HG03196 (cell line): ENCODE measurements around the gene NPC1.

Source experiments
- ATAC-seq: cut with Tn5 transposase; IDR thresholded peaks from one replicate; pipeline ENCODE4 v1.9.1; 2021; ENCODE audit not compliant: unreplicated experiment

The NPC1 gene

DNA sequence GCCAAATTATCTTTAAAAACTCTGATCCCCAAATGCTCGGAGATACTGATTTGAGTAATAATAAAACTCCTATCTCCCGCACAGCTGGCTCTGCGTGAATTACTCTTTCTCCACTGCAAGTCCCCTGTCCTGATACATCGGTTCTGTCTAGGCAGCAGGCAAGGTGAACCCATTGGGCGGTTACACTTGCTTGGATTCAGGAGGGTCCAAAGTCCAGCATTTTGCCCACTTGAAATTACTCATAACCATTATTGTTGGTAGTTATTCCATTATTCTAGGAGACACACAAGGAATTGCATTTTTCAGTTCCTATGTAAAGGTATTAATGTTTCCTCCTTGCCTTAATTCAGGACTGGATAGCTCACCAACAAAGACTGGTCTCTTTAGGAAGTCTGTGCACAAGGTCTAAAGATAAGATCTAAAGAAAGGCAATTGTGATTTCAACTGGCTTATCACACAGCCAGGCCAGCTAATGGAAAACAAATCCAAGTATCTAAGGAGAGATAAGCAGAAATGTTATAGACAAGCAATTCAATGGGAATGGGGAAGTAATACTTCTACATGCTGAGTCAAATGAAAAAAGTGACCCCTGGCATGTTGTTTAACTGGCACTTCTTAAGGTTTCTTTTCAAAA lies 23.2 kb upstream of the NPC1 start:
- no peak for ATAC-seq

DNA sequence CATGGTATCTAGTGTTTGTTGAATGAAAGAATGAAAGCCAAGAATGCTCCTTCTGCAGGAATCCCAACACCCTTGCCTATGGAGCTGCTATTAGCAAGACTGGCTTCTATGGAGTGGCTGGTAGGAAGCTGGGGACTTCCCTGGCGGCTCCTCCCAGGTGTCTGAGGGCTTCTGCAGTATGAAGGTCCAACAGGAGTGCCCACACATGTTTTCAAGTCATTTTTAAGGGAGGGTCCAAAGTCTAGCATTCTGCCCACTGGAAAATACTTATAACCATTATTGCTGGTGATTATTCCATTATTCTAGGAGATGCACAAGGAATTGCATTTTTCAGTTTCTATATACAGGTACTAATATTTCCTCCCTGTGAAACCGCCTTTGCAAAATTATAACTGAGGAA lies 21.9 kb upstream of the NPC1 start:
- no peak for ATAC-seq

DNA sequence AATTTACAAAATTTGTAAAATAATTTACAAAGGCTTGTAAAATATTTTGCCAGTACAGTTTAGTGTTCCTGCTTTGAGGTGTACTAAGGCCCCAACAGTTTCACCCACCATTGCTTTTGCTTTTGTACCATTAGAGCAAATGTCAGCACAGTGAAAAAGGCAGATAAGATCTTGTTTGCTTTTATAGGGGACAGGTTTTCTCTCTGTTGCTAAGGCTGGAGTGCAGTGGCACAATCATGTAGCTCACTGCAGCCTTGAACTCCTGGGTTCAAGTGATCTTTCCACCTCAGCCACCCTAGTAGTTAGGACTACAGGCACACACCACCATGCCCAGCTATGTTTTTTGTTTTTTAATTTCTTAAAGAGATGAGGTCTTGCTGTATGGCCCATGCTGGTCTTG lies 19.6 kb upstream of the NPC1 start:
- no peak for ATAC-seq

GRCh38 chr18:23599809-23600208 lies 13.5 kb upstream of the NPC1 start:
- ATAC-seq, result no peak

- no peak for ATAC-seq
Measured at GRCh38 chr18:23596183-23596582, 9.9 kb upstream of the NPC1 start.

- ATAC-seq, result no peak
Measured at GRCh38 chr18:23595591-23595990, 9.3 kb upstream of the NPC1 start.

DNA sequence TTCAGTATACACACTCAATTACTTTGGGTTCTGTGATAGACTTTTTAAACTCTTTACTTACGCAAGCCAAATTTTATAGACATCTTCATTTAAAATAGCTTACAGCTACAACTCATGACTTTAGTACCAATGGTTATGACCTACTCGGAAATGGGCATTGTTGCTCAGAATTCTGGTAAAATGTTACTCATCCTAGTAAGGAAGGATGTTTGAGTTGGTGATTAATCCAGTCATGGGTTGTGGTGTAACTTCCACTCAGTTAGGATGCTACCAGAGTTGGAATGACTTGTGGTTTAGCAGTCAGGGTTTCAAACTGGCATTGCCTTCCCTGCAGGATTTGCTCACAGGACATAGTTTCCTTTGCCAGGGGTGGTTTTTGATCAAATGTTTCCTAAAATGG lies 7.4 kb upstream of the NPC1 start:
- ATAC-seq, result no peak

- no peak for ATAC-seq
Measured at GRCh38 chr18:23592911-23593310, 6.6 kb upstream of the NPC1 start.

- ATAC-seq, result no peak
Measured at GRCh38 chr18:23591011-23591410, 4.7 kb upstream of the NPC1 start.

- ATAC-seq, result no peak
Measured at GRCh38 chr18:23588836-23589560, 2.7 kb upstream of the NPC1 start.

DNA sequence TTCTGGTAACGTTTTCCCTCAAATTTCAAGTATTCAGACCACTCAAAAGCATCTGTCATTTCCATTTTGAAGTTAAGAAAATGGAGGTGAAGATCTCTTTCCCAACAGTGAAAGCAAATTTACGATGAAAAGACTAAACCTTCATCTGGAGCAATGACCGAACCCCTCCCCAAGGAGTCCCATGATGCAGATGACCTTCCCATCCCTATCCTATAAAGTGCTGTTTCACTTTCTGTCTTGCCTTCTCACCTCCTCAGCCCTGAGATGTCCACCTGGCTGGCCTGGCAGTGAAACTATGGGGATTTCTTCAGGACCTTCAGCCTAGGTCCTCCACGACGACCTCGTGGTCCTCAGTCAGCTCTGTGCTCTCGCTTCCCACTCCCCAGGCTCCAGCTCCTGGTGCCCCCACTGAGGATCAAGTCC lies 925 bp upstream of the NPC1 start:
- ATAC-seq, result no peak

GRCh38 chr18:23585897-23586248 lies 433 bp downstream of the NPC1 start:
- ATAC-seq, result no peak

- no peak for ATAC-seq
Measured at GRCh38 chr18:23585007-23585871, 1.1 kb downstream of the NPC1 start.

- no peak for ATAC-seq
Measured at GRCh38 chr18:23584019-23584983, 2.0 kb downstream of the NPC1 start.

GRCh38 chr18:23583071-23583865 lies 3.0 kb downstream of the NPC1 start:
- no peak for ATAC-seq

GRCh38 chr18:23580677-23581367 lies 5.5 kb downstream of the NPC1 start:
- ATAC-seq, result no peak

DNA sequence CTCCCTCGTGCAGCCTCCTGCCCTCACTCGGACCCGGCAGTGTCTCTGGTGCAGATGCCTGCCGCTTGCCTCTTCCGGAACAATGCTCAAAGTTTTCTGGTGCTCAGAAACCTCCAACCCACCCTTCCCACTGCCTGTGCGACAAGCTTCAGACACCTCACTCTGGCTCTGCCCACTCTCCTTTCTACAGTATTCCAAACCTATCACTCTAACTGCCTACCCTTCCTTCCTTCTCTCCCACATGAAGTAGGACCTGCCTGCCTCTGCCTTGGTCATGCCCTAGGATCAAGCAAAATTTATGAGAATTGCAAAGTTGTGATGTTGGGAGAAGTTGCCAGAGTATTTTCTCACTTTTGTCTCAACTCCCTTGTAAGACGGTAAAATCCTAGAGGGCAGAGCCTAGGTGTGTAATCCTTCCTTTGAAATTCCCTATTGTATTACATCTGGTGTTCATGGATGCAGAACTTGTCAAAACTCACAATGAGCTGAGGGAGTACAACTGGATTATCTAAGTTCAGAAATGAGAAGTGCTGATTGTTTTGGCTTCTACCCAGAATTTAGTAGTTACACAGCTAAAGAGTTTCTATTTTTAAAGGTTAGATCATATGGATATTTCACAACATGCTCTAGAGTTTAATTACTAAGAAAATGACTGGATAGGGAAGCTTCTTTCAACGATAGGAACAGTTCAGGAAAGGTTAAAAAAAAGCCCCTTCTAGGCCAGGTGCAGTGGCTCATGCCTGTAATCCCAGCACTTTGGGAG lies 7.2 kb downstream of the NPC1 start:
- no peak for ATAC-seq

- no peak for ATAC-seq
Measured at GRCh38 chr18:23578067-23578701, 8.1 kb downstream of the NPC1 start.
